ENCODE data around the gene ATM.

DNA sequence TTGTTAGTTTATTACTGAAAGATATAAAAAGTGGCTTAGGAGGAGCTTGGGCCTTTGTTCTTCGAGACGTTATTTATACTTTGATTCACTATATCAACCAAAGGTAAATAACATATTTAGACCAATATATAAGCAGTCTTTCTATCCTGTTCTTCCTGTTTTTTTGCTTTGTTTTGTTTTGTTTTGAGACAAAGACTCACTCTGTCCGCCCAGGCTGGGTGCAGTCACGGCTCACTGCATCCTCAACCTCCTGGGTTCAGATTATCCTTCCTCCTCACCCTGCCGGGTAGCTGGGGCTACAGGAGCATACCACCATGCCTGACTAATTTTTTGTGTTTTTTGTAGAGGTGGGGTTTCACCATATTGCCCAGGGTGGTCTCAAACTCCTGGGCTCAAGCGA is 66.8 kb downstream of the ATM start:
- TF ChIP-seq, protein P1, sequence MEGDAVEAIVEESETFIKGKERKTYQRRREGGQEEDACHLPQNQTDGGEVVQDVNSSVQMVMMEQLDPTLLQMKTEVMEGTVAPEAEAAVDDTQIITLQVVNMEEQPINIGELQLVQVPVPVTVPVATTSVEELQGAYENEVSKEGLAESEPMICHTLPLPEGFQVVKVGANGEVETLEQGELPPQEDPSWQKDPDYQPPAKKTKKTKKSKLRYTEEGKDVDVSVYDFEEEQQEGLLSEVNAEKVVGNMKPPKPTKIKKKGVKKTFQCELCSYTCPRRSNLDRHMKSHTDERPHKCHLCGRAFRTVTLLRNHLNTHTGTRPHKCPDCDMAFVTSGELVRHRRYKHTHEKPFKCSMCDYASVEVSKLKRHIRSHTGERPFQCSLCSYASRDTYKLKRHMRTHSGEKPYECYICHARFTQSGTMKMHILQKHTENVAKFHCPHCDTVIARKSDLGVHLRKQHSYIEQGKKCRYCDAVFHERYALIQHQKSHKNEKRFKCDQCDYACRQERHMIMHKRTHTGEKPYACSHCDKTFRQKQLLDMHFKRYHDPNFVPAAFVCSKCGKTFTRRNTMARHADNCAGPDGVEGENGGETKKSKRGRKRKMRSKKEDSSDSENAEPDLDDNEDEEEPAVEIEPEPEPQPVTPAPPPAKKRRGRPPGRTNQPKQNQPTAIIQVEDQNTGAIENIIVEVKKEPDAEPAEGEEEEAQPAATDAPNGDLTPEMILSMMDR (conservative IDR thresholded peaks at IDR 0.05; ENCODE audit: low read length) = no peak
- TF ChIP-seq EZH2phosphoT487 (IDR thresholded peaks at IDR 0.05; ENCODE audit: borderline replicate concordance) = no peak

All from Loucy (cell line).